H9 (cell line): Measurements from ENCODE around the gene COL18A1. TPM values are rescaled to one million over a fixed set of nuclear protein-coding genes. Genes with fewer than 3 reads are reported as not detected.
A peak's percentile ranks its signal among the peaks of the same experiment; 100 is the strongest.

Source experiments
- DNase-seq: peaks from one replicate; pipeline ENCODE4 v3.0.0-alpha.2; 2017
- H2AFZ ChIP-seq: one replicate; pipeline ENCODE4 v1.6.1; 2013; ENCODE audit warnings: mild to moderate bottlenecking, low read length, control low read depth, moderate library complexity
- H2AK5ac ChIP-seq: 2 replicates; pipeline ENCODE4 v1.6.1; 2013; ENCODE audit warnings: low read length, control low read depth, mixed read lengths; ENCODE audit not compliant: insufficient read length
- H2BK120ac ChIP-seq: one replicate; pipeline ENCODE4 v1.6.1; 2013; ENCODE audit warnings: low read depth, mild to moderate bottlenecking, low read length, control low read depth, inconsistent platforms; ENCODE audit not compliant: poor library complexity, severe bottlenecking
- H2BK12ac ChIP-seq: 2 replicates; pipeline ENCODE4 v1.6.1; 2013; ENCODE audit warnings: low read length, control low read depth, mixed read lengths, low read depth; ENCODE audit not compliant: insufficient read length
- H2BK15ac ChIP-seq: 2 replicates; pipeline ENCODE4 v1.6.1; 2013; ENCODE audit warnings: low read depth, low read length, control low read depth
- H2BK20ac ChIP-seq: one replicate; pipeline ENCODE4 v1.6.1; 2013; ENCODE audit warnings: low read depth, mild to moderate bottlenecking, low read length, control low read depth, inconsistent platforms; ENCODE audit not compliant: poor library complexity, severe bottlenecking
- H2BK5ac ChIP-seq: 2 replicates; pipeline ENCODE4 v1.6.1; 2013; ENCODE audit warnings: low read length, control low read depth, mixed read lengths; ENCODE audit not compliant: insufficient read length
- H3K14ac ChIP-seq: 2 replicates; pipeline ENCODE4 v1.6.1; 2013; ENCODE audit warnings: low read length, control low read depth; ENCODE audit not compliant: insufficient read depth
- H3K18ac ChIP-seq: 2 replicates; pipeline ENCODE4 v1.6.1; 2013; ENCODE audit warnings: low read depth, mild to moderate bottlenecking, mixed read lengths, low read length, control low read depth; ENCODE audit not compliant: insufficient read length
- H3K23ac ChIP-seq: 2 replicates; pipeline ENCODE4 v1.6.1; 2013; ENCODE audit warnings: low read length, control low read depth, mixed read lengths, low read depth; ENCODE audit not compliant: insufficient read length
- H3K23me2 ChIP-seq: 2 replicates; pipeline ENCODE4 v1.6.1; 2013; ENCODE audit warnings: low read depth, mild to moderate bottlenecking, mixed read lengths, low read length, control low read depth; ENCODE audit not compliant: insufficient read length, poor library complexity, severe bottlenecking
- H3K27ac ChIP-seq: 2 replicates; pipeline ENCODE4 v1.5.1; 2013; ENCODE audit warnings: low read length, control low read depth, mixed read lengths, low read depth; ENCODE audit not compliant: insufficient read length
- H3K27me3 ChIP-seq: 2 replicates; pipeline ENCODE4 v1.6.1; 2013; ENCODE audit warnings: low read length, control low read depth, inconsistent platforms; ENCODE audit not compliant: insufficient read depth
- H3K4ac ChIP-seq: 2 replicates; pipeline ENCODE4 v1.6.1; 2013; ENCODE audit warnings: low read depth, mild to moderate bottlenecking, control low read depth, inconsistent platforms, low read length, moderate library complexity
- H3K4me1 ChIP-seq: 2 replicates; pipeline ENCODE4 v1.6.1; 2013; ENCODE audit warnings: low read length, control low read depth, inconsistent platforms; ENCODE audit not compliant: insufficient read depth
- H3K4me2 ChIP-seq: 2 replicates; pipeline ENCODE4 v1.6.1; 2013; ENCODE audit warnings: low read length, control low read depth, mixed read lengths; ENCODE audit not compliant: insufficient read length, insufficient read depth
- H3K56ac ChIP-seq: 2 replicates; pipeline ENCODE4 v1.6.1; 2013; ENCODE audit warnings: low read depth, mild to moderate bottlenecking, mixed read lengths, low read length, control low read depth; ENCODE audit not compliant: insufficient read length
- H3K79me1 ChIP-seq: 2 replicates; pipeline ENCODE4 v1.6.1; 2013; ENCODE audit warnings: low read depth, mild to moderate bottlenecking, moderate library complexity, low read length, control low read depth, inconsistent platforms; ENCODE audit not compliant: insufficient read depth, poor library complexity, severe bottlenecking
- H3K79me2 ChIP-seq: 2 replicates; pipeline ENCODE4 v1.6.1; 2013; ENCODE audit warnings: low read length, control low read depth, inconsistent platforms; ENCODE audit not compliant: insufficient read depth
- H3K9ac ChIP-seq: 2 replicates; pipeline ENCODE4 v1.6.1; 2013; ENCODE audit warnings: low read length, control low read depth, mixed read lengths; ENCODE audit not compliant: insufficient read length; ENCODE audit errors: extremely low read depth
- H3K9me3 ChIP-seq: one replicate; pipeline ENCODE4 v1.6.1; 2013; ENCODE audit warnings: low read depth, low read length, inconsistent platforms; ENCODE audit not compliant: control insufficient read depth
- H3T11ph ChIP-seq: one replicate; pipeline ENCODE4 v1.6.1; 2013; ENCODE audit warnings: mild to moderate bottlenecking, low read length, control low read depth, inconsistent platforms
- H4K20me1 ChIP-seq: one replicate; pipeline ENCODE4 v1.6.1; 2013; ENCODE audit not compliant: control insufficient read depth, insufficient read length, insufficient read depth
- H4K5ac ChIP-seq: 2 replicates; pipeline ENCODE4 v1.6.1; 2013; ENCODE audit warnings: low read depth, mild to moderate bottlenecking, mixed read lengths, low read length, control low read depth; ENCODE audit not compliant: insufficient read length
- H4K8ac ChIP-seq: replicated peaks from 2 replicates; pipeline ENCODE4 v1.6.1; 2013; ENCODE audit warnings: low read length, control low read depth, mixed read lengths, low read depth; ENCODE audit not compliant: insufficient read length
- H4K91ac ChIP-seq: 2 replicates; pipeline ENCODE4 v1.6.1; 2013; ENCODE audit warnings: low read depth, mild to moderate bottlenecking, moderate library complexity, mixed read lengths, low read length, control low read depth; ENCODE audit not compliant: insufficient read length
- H3K27ac Mint-ChIP-seq, 3 experiments: 2 replicates in 2 of 3; 3 replicates in 1 of 3; pipeline ENCODE4 v1.8.0; 2020 to 2021; ENCODE audit warnings: mixed read lengths in 3 of 3, mild to moderate bottlenecking in 1 of 3, moderate library complexity in 1 of 3
- H3K27me3 Mint-ChIP-seq: 2 replicates; pipeline ENCODE4 v1.8.0; 2021; ENCODE audit warnings: low read depth, mild to moderate bottlenecking, moderate library complexity, mixed read lengths
- H3K36me3 Mint-ChIP-seq, 3 experiments: 2 replicates in 2 of 3; 3 replicates in 1 of 3; pipeline ENCODE4 v1.8.0; 2020 to 2021; ENCODE audit warnings: low read depth in 3 of 3, mixed read lengths in 3 of 3; ENCODE audit not compliant: insufficient read depth in 1 of 3
- H3K4me1 Mint-ChIP-seq, 2 experiments: 2 replicates each; pipeline ENCODE4 v1.8.0; 2020; ENCODE audit warnings: mixed read lengths in 2 of 2
- H3K4me3 Mint-ChIP-seq, 2 experiments: 2 replicates in 1 of 2; 3 replicates in 1 of 2; pipeline ENCODE4 v1.8.0; 2020 to 2021; ENCODE audit warnings: mild to moderate bottlenecking in 2 of 2, mixed read lengths in 2 of 2, moderate library complexity in 1 of 2
- H3K9me3 Mint-ChIP-seq, 2 experiments: 2 replicates in 1 of 2; 3 replicates in 1 of 2; pipeline ENCODE4 v1.8.0; 2020; ENCODE audit warnings: mild to moderate bottlenecking in 2 of 2, mixed read lengths in 2 of 2, moderate library complexity in 1 of 2
- WGBS: extraction: QIAGEN DNeasy Blood & Tissue Kit; methylation state at CpG from one replicate; pipeline ENCODE4 v1.1.7; 2013; ENCODE audit warnings: missing lambda C conversion rate, low lambda C conversion rate, mixed read lengths; ENCODE audit not compliant: insufficient read length; ENCODE audit errors: extremely low coverage; 5-methylcytosine and 5-hydroxymethylcytosine counted together
- total RNA-seq: library from RNA; stranded (reverse); gene quantifications from 2 replicates; pipeline ENCODE4 v1.2.1, GENCODE V29; 2021
- TF ChIP-seq, protein P1 (sequence below): fragments of 200-600 bp; sonication (generic); conservative IDR thresholded peaks from 3 replicates; pipeline ENCODE4 v1.8.0; 2021; ENCODE audit warnings: antibody characterized with exemption, mild to moderate bottlenecking

The COL18A1 gene
- total RNA-seq, 1 experiment from 2014 or later = 232 TPM

DNA sequence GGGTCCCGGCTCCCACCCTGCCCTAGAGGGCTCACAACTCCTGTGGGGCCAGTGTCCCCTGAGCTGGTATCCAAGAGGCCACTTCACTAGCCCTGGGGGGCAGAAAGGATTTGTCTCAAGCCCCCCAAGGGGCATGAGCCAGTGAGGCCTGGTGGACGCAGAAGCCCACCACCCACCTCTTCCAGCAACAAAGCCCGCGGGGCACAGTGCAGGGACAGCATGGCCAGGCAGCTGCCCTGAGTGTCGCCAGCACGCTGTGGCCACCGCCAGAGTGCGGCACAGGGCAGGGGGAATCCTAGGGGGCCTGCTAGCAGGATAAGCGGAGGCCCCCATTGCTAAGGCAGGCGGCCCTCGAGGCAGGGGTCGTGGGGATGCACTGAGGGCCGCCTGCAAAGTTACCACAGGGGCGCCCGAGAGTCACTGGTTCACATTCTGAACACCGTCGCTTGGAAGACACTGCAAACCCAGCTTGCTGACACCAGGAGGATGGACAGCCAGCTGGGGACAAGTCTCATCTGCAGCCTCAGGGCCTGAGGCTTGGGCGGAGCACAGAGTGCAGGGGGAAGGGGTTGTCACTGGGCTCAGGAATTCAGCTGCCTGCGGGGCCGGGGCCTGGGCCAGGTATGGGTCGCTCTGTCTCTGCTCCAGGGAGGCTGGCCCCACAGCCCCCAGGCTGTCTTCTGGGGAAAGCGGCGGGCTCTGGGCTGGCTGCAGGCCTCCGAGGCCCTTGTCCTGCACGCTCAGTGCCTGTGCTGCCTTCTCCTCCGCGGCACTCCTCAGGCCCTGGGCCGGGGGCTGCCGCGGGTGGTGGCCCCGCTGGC, 110.5 kb downstream of the COL18A1 start:
- H3K4me1 Mint-ChIP-seq = no peaks in the 10 kb centered on the region
- Histone ChIP-seq H3K27me3 (no peaks in the 10 kb centered on the region), H3K9ac (no peak overlapping the region), H2BK120ac (no peak overlapping the region), H3T11ph (no peak overlapping the region), H3K56ac (no peak overlapping the region), H3K4me2 (no peak overlapping the region), H2BK12ac (no peak overlapping the region), H3K23me2 (no peaks in the 10 kb centered on the region), H3K4me1 (no peaks in the 10 kb centered on the region), H2BK5ac (no peak overlapping the region), H3K14ac (no peak overlapping the region), H3K23ac (no peak overlapping the region), H3K9me3 (peaks cover 3% of the 10 kb centered on the region), H2AK5ac (no peak overlapping the region), H4K8ac (no peak overlapping the region), H2AFZ (no peak overlapping the region), H3K79me1 (no peaks in the 10 kb centered on the region), H3K4ac (no peak overlapping the region), H2BK20ac (no peak overlapping the region), H4K20me1 (no peaks in the 10 kb centered on the region), H3K27ac (no peak overlapping the region), H3K18ac (no peak overlapping the region), H3K79me2 (no peaks in the 10 kb centered on the region), H4K91ac (no peak overlapping the region), H2BK15ac (no peak overlapping the region), H4K5ac (no peak overlapping the region)
- H3K27ac Mint-ChIP-seq = no peak overlapping the region
- peaks cover 6% of the 10 kb centered on the region for H3K27me3 Mint-ChIP-seq
- H3K9me3 Mint-ChIP-seq = peaks cover 28% of the 10 kb centered on the region in 2 experiments
- TF ChIP-seq, protein P1, sequence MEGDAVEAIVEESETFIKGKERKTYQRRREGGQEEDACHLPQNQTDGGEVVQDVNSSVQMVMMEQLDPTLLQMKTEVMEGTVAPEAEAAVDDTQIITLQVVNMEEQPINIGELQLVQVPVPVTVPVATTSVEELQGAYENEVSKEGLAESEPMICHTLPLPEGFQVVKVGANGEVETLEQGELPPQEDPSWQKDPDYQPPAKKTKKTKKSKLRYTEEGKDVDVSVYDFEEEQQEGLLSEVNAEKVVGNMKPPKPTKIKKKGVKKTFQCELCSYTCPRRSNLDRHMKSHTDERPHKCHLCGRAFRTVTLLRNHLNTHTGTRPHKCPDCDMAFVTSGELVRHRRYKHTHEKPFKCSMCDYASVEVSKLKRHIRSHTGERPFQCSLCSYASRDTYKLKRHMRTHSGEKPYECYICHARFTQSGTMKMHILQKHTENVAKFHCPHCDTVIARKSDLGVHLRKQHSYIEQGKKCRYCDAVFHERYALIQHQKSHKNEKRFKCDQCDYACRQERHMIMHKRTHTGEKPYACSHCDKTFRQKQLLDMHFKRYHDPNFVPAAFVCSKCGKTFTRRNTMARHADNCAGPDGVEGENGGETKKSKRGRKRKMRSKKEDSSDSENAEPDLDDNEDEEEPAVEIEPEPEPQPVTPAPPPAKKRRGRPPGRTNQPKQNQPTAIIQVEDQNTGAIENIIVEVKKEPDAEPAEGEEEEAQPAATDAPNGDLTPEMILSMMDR = peak; percentile 41
- peak; percentile 65 for DNase-seq
- no peak overlapping the region for H3K4me3 Mint-ChIP-seq
- no CpG with 5 or more reads among the region's 31 CpGs for WGBS
- H3K36me3 Mint-ChIP-seq = peaks cover 28 to 58% (median 56%) of the 10 kb centered on the region in 3 experiments
